SK-N-SH treated with all-trans-retinoic acid at 6 μM for 48 hours (cell line): ENCODE results near the gene CEP164.

Source experiments
- ARNTL ChIP-seq: fragments of 450-650 bp; formaldehyde crosslinking; IDR thresholded peaks from 2 replicates; pipeline ENCODE4 v1.5.0; 2020; ENCODE audit warnings: low read depth, mild to moderate bottlenecking, moderate library complexity, borderline replicate concordance
- BACH2 ChIP-seq: fragments of 250-450 bp; sonication (Bioruptor Pico); IDR thresholded peaks from 2 replicates; pipeline ENCODE4 v1.9.0; 2021; ENCODE audit warnings: mild to moderate bottlenecking, borderline replicate concordance
- CSDC2 ChIP-seq: fragments of 250-450 bp; sonication (Bioruptor Pico); IDR thresholded peaks from 2 replicates; pipeline ENCODE4 v1.5.0; 2020; ENCODE audit warnings: mild to moderate bottlenecking, moderate library complexity
- ESRRG ChIP-seq: fragments of 250-450 bp; sonication (Bioruptor Pico); IDR thresholded peaks from 2 replicates; pipeline ENCODE4 v1.6.1; 2021; ENCODE audit warnings: mild to moderate bottlenecking
- GLIS3 ChIP-seq: fragments of 250-450 bp; sonication (Bioruptor Pico); IDR thresholded peaks from 2 replicates; pipeline ENCODE4 v1.5.0; 2020; ENCODE audit warnings: mild to moderate bottlenecking, moderate library complexity
- RARB ChIP-seq: fragments of 250-450 bp; sonication (Bioruptor Pico); IDR thresholded peaks from 2 replicates; pipeline ENCODE4 v1.8.0; 2021; ENCODE audit warnings: mild to moderate bottlenecking, moderate library complexity
- SNAI2 ChIP-seq: fragments of 250-450 bp; sonication (Bioruptor Pico); IDR thresholded peaks from 2 replicates; pipeline ENCODE4 v1.5.0; 2020; ENCODE audit warnings: mild to moderate bottlenecking, moderate library complexity
- TOX ChIP-seq: fragments of 250-450 bp; sonication (Bioruptor Pico); IDR thresholded peaks from 2 replicates; pipeline ENCODE4 v1.8.0; 2021; ENCODE audit warnings: mild to moderate bottlenecking, moderate library complexity, borderline replicate concordance
- ZC3H10 ChIP-seq: fragments of 250-450 bp; sonication (Bioruptor Pico); IDR thresholded peaks from 2 replicates; pipeline ENCODE4 v1.5.1; 2021; ENCODE audit warnings: mild to moderate bottlenecking, moderate library complexity
- ZFP3 ChIP-seq: fragments of 250-450 bp; sonication (Bioruptor Pico); IDR thresholded peaks from 2 replicates; pipeline ENCODE4 v1.5.0; 2020; ENCODE audit warnings: mild to moderate bottlenecking, moderate library complexity
- ZNF565 ChIP-seq: fragments of 450-650 bp; formaldehyde crosslinking; conservative IDR thresholded peaks from 2 replicates; pipeline ENCODE4 v1.5.0; 2020; ENCODE audit warnings: low read depth, mild to moderate bottlenecking, moderate library complexity
- TF ChIP-seq, protein P1 (sequence below): fragments of 250-450 bp; sonication (Bioruptor Pico); IDR thresholded peaks from 2 replicates; pipeline ENCODE4 v1.8.0; 2020; ENCODE audit warnings: mild to moderate bottlenecking, moderate library complexity, borderline replicate concordance
- TF ChIP-seq, protein P2 (sequence below): fragments of 250-450 bp; sonication (Bioruptor Pico); IDR thresholded peaks from 2 replicates; pipeline ENCODE4 v1.5.1; 2020; ENCODE audit warnings: low read depth, mild to moderate bottlenecking, moderate library complexity
- TF ChIP-seq, protein P3 (sequence below): fragments of 250-450 bp; sonication (Bioruptor Pico); IDR thresholded peaks from 2 replicates; pipeline ENCODE4 v1.5.1; 2021; ENCODE audit warnings: mild to moderate bottlenecking, moderate library complexity

GRCh38 chr11:117426941-117427340 is 99.3 kb downstream of the CEP164 start:
- TF ChIP-seq TOX (CRISPR knock-in tag) (no peak), ZC3H10 (CRISPR knock-in tag) (no peak), GLIS3 (CRISPR knock-in tag) (no peak), CSDC2 (no peak), RARB (no peak), ZNF565 (no peak), ZFP3 (CRISPR knock-in tag) (no peak), SNAI2 (no peak), ESRRG (CRISPR knock-in tag) (no peak), BACH2 (CRISPR knock-in tag) (no peak), ARNTL (CRISPR knock-in tag) (no peak)
- TF ChIP-seq, protein P1, sequence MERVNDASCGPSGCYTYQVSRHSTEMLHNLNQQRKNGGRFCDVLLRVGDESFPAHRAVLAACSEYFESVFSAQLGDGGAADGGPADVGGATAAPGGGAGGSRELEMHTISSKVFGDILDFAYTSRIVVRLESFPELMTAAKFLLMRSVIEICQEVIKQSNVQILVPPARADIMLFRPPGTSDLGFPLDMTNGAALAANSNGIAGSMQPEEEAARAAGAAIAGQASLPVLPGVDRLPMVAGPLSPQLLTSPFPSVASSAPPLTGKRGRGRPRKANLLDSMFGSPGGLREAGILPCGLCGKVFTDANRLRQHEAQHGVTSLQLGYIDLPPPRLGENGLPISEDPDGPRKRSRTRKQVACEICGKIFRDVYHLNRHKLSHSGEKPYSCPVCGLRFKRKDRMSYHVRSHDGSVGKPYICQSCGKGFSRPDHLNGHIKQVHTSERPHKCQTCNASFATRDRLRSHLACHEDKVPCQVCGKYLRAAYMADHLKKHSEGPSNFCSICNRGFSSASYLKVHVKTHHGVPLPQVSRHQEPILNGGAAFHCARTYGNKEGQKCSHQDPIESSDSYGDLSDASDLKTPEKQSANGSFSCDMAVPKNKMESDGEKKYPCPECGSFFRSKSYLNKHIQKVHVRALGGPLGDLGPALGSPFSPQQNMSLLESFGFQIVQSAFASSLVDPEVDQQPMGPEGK (CRISPR knock-in tag) = no peak
- TF ChIP-seq, protein P2, sequence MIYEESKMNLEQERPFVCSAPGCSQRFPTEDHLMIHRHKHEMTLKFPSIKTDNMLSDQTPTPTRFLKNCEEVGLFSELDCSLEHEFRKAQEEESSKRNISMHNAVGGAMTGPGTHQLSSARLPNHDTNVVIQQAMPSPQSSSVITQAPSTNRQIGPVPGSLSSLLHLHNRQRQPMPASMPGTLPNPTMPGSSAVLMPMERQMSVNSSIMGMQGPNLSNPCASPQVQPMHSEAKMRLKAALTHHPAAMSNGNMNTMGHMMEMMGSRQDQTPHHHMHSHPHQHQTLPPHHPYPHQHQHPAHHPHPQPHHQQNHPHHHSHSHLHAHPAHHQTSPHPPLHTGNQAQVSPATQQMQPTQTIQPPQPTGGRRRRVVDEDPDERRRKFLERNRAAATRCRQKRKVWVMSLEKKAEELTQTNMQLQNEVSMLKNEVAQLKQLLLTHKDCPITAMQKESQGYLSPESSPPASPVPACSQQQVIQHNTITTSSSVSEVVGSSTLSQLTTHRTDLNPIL (CRISPR knock-in tag) = no peak
- TF ChIP-seq, protein P3, sequence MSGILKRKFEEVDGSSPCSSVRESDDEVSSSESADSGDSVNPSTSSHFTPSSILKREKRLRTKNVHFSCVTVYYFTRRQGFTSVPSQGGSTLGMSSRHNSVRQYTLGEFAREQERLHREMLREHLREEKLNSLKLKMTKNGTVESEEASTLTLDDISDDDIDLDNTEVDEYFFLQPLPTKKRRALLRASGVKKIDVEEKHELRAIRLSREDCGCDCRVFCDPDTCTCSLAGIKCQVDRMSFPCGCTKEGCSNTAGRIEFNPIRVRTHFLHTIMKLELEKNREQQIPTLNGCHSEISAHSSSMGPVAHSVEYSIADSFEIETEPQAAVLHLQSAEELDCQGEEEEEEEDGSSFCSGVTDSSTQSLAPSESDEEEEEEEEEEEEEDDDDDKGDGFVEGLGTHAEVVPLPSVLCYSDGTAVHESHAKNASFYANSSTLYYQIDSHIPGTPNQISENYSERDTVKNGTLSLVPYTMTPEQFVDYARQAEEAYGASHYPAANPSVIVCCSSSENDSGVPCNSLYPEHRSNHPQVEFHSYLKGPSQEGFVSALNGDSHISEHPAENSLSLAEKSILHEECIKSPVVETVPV = no peak
